GM12891 (cell line): Measurements from ENCODE around the gene FAM90A1. TPM values are rescaled to one million over a fixed set of nuclear protein-coding genes. Genes with fewer than 3 reads are reported as not detected.
A peak's percentile ranks its signal among the peaks of the same experiment; 100 is the strongest.
"Not testable (repeated sequence)": the region's sequence is repeated elsewhere in the genome, so short reads cannot be mapped to it uniquely, and the experiment has no call there.

Experiments
- DNase-seq: peaks from one replicate; pipeline ENCODE4 v3.0.0; 2011; ENCODE audit warnings: low spot score; ENCODE audit not compliant: insufficient read length
- FAIRE-seq: peaks from 2 replicates; lab custom pipeline; 2011; peaks lifted over from hg19 to GRCh38; lab: Jason Lieb, UNC
- SPI1 ChIP-seq: IDR thresholded peaks from 2 replicates; pipeline ENCODE4 v1.6.1; 2011; ENCODE audit warnings: low read depth, low read length, control low read depth
- polyA plus RNA-seq: library from polyadenylated mRNA; unstranded; fragments of >200 nt; gene quantifications from one replicate; pipeline ENCODE4 v1.2.1, GENCODE V29; 2012; ENCODE audit warnings: low read depth, missing spikeins, inconsistent platforms; ENCODE audit not compliant: missing spikeins

Gene FAM90A1
- polyA plus RNA-seq = 0.35 TPM

GRCh38 chr12:8226992-8227731, at the start of gene FAM90A1:
TSS of gene FAM90A1 (minus strand) at chr12:8227618. CDS start at chr12:8224832, 2,786 bp downstream.
- TF ChIP-seq SPI1 = peak; percentile 86
- DNase-seq = not testable (repeated sequence)

GRCh38 chr12:8276397-8276796, 49.0 kb upstream of the FAM90A1 start:
- FAIRE-seq, DNase-seq: not testable (repeated sequence)

More at GRCh38 chr12:8226992-8227731, at the start of gene FAM90A1:
- FAIRE-seq = not testable (repeated sequence)

GRCh38 chr12:8266706-8267105, 39.3 kb upstream of the FAM90A1 start:
- DNase-seq, FAIRE-seq: not testable (repeated sequence)

- FAIRE-seq, DNase-seq: not testable (repeated sequence)
Measured at GRCh38 chr12:8264236-8264635, 36.8 kb upstream of the FAM90A1 start.

GRCh38 chr12:8261111-8261554, 33.7 kb upstream of the FAM90A1 start:
- not testable (repeated sequence) for DNase-seq, FAIRE-seq

GRCh38 chr12:8256356-8256755, 28.9 kb upstream of the FAM90A1 start:
- DNase-seq, FAIRE-seq: not testable (repeated sequence)

GRCh38 chr12:8254705-8255104, 27.3 kb upstream of the FAM90A1 start:
- not testable (repeated sequence) for DNase-seq, FAIRE-seq

GRCh38 chr12:8252056-8252818, 24.8 kb upstream of the FAM90A1 start:
- FAIRE-seq, DNase-seq: not testable (repeated sequence)

- FAIRE-seq = not testable (repeated sequence)
Measured at GRCh38 chr12:8251616-8252015, 24.2 kb upstream of the FAM90A1 start.

GRCh38 chr12:8246941-8247535, 19.6 kb upstream of the FAM90A1 start:
- FAIRE-seq, DNase-seq: not testable (repeated sequence)

More at GRCh38 chr12:8251616-8252015, 24.2 kb upstream of the FAM90A1 start:
- not testable (repeated sequence) for DNase-seq

GRCh38 chr12:8243682-8244161, 16.3 kb upstream of the FAM90A1 start:
- DNase-seq, FAIRE-seq: not testable (repeated sequence)

GRCh38 chr12:8242880-8243681, 15.7 kb upstream of the FAM90A1 start:
- DNase-seq (peak; percentile 84), FAIRE-seq (peak; percentile 74)

- DNase-seq, FAIRE-seq: not testable (repeated sequence)
Measured at GRCh38 chr12:8242622-8242879, 15.1 kb upstream of the FAM90A1 start.

- DNase-seq, FAIRE-seq: not testable (repeated sequence)
Measured at GRCh38 chr12:8241917-8242621, 14.7 kb upstream of the FAM90A1 start.

GRCh38 chr12:8240340-8241114, 13.1 kb upstream of the FAM90A1 start:
- not testable (repeated sequence) for DNase-seq, FAIRE-seq

- not testable (repeated sequence) for DNase-seq, FAIRE-seq
Measured at GRCh38 chr12:8237031-8237430, 9.6 kb upstream of the FAM90A1 start.
